SK-N-SH (cell line): ENCODE results near the gene SPIRE1.
"Not testable (repeated sequence)": the region's sequence is repeated elsewhere in the genome, so short reads cannot be mapped to it uniquely, and the experiment has no call there.

Experiments
- CTCF ChIP-seq: fragments of 200-600 bp; sonication (generic); IDR thresholded peaks from 2 replicates; pipeline ENCODE4 v1.6.1; 2017; ENCODE audit warnings: antibody characterized with exemption, mild to moderate bottlenecking, moderate library complexity
- MEF2A ChIP-seq: IDR thresholded peaks from 2 replicates; pipeline ENCODE4 v1.4.0; 2012; ENCODE audit warnings: low read depth, borderline replicate concordance
- REST ChIP-seq: IDR thresholded peaks from 2 replicates; pipeline ENCODE4 v1.6.1; 2012; ENCODE audit warnings: mild to moderate bottlenecking, low read depth, low read length, moderate library complexity
- RFX5 ChIP-seq: IDR thresholded peaks from 2 replicates; pipeline ENCODE4 v1.6.1; 2012; ENCODE audit warnings: mild to moderate bottlenecking, improper control_type of control experiment, low read length

GRCh38 chr18:12539158-12539557 is 118.7 kb downstream of the SPIRE1 start:
- TF ChIP-seq REST, MEF2A, CTCF, RFX5: not testable (repeated sequence)
